Urinary bladder (tissue), 4 donors: Measurements from ENCODE around the gene ACTN2. TPM values are rescaled to one million over a fixed set of nuclear protein-coding genes. Genes with fewer than 3 reads are reported as not detected.

Experiments used
- DNase-seq: peaks from one replicate; pipeline ENCODE4 v3.0.0-alpha.2; 2015; ENCODE audit errors: extremely low spot score
- H3K27ac ChIP-seq: one replicate; pipeline ENCODE4 v1.5.1; 2013; ENCODE audit warnings: low read depth, mild to moderate bottlenecking, moderate library complexity
- H3K36me3 ChIP-seq: one replicate; pipeline ENCODE4 v1.6.1; 2013; ENCODE audit warnings: mild to moderate bottlenecking, moderate library complexity; ENCODE audit not compliant: insufficient read depth
- H3K4me1 ChIP-seq: one replicate; pipeline ENCODE4 v1.6.1; 2013; ENCODE audit warnings: mild to moderate bottlenecking, moderate library complexity; ENCODE audit not compliant: insufficient read depth
- H3K4me3 ChIP-seq: one replicate; pipeline ENCODE4 v1.5.1; 2013; ENCODE audit warnings: low read depth, low read length
- WGBS: extraction: QIAGEN DNeasy Blood & Tissue Kit; methylation state at CpG from one replicate; pipeline ENCODE4 v1.1.7; 2013; 5-methylcytosine and 5-hydroxymethylcytosine counted together
- polyA plus RNA-seq: library from polyadenylated mRNA; stranded (reverse); fragments of 200-250 nt; gene quantifications from one replicate; pipeline ENCODE4 v1.2.3, GENCODE V29; 2013
- total RNA-seq: library from RNA; depleted of rRNA; stranded (reverse); fragments of >200 nt; gene quantifications from one replicate; pipeline ENCODE4 v1.2.3, GENCODE V29; 2014
- donor health status: healthy with polysubstance abuse.
- donor health status: healthy.

ACTN2 gene
- total and polyA plus RNA-seq, 2 donors, result 12.8 to 14.2 TPM

DNA sequence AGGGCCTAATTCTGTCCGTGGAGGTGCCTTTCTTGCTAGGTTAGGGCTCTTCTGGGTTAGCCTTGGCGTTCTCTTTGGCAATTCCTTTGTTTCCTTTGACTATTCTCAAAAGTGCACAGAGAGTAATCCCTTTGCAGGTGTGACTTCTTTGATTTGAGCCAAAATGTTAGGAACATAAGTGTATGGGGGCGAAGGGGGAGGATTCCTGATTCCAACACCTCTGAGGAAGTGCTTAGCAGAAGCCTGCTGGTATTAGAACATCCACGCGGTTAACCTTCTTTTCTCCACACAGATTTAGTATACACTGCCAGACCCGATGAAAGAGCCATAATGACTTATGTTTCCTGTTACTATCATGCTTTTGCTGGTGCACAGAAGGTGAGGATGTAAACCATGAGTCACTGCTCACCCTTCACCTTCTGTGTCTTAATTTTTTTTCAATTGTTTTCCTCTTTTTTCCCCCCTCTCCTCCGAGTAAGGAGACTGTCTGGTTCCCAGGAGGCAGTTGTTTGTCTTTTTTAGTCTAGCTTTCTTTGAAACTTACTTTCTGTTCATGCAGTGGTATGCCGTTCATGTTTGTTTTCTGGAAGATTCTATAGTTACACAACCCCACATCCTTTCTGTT, 48.0 kb downstream of the ACTN2 start:
- H3K27ac ChIP-seq, result no peak overlapping the region
- 70% methylated on average over 8 of the region's 8 CpGs for whole genome bisulfite sequencing
- no peak overlapping the region for H3K4me3 ChIP-seq
- DNase-seq, result no peak
- H3K4me1 ChIP-seq, result no peaks in the 10 kb centered on the region
- H3K36me3 ChIP-seq, result no peaks in the 10 kb centered on the region

DNA sequence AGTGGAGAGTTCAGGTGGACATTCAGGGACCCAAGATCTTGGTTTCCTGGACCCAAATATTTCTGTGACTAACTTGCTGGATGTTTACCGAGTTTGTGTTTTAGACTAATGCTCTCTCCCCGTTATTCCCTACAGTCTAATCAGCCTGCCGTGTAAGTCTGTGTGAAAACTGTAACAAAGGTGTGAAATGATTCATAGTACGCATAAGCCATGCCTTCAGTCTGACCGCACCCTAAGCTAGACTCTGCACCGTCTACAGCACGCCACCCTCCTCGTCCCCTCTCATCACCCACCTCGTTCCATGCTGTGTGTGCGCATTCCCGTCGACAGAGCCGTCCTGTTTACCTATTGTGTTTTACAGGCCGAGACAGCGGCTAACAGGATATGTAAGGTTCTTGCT, 50.5 kb downstream of the ACTN2 start:
- DNase-seq, result no peak
- Histone ChIP-seq H3K27ac (no peak overlapping the region), H3K36me3 (no peaks in the 10 kb centered on the region), H3K4me1 (no peaks in the 10 kb centered on the region), H3K4me3 (no peak overlapping the region)
- WGBS, result 81% methylated on average over 15 of the region's 15 CpGs

DNA sequence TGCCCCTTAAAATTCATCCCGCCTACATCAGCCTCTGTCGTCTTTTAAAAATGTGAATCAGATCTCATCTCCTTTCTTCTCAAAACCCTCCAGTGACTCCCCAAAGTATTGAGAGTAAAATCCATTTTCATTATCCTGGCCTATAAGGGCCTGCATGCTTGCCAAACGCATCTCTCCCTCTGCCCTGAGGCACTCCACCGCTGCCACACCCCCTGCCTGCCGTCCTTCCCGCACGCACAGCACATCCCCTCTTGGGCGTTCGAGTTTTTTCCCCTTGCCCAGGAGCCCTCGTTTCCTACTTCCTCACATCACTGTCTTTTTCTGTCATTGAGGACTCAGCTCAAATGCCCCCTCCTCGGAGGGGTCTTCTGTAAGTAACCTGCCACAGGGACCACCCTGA, 55.5 kb downstream of the ACTN2 start:
- no peak overlapping the region for H3K27ac ChIP-seq
- H3K4me1 ChIP-seq, result no peaks in the 10 kb centered on the region
- no peak overlapping the region for H3K4me3 ChIP-seq
- WGBS, result 70% methylated on average over 11 of the region's 11 CpGs
- no peaks in the 10 kb centered on the region for H3K36me3 ChIP-seq
- DNase-seq, result no peak

- Histone ChIP-seq H3K4me3 (no peak overlapping the region), H3K36me3 (no peaks in the 10 kb centered on the region), H3K4me1 (no peaks in the 10 kb centered on the region), H3K27ac (no peak overlapping the region)
- WGBS, result 91% methylated on average over 10 of the region's 10 CpGs
- no peak for DNase-seq
Measured at GRCh38 chr1:236742421-236743160, 56.3 kb downstream of the ACTN2 start.

DNA sequence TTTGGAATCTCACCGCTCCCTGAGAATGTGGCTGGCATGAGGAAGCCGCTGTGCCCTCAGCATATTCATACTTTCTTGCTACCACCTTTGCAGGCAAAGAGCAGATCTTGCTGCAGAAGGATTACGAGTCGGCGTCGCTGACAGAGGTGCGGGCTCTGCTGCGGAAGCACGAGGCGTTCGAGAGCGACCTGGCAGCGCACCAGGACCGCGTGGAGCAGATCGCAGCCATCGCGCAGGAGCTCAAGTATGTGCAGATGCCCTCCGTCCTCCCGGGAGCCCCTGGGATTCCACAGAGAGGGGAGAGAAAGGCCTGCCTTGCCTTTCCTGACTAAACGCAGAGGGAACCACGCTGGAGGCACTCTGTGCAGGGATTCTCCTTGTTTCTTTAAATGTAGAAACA, 58.2 kb downstream of the ACTN2 start:
- H3K27ac ChIP-seq, result no peak overlapping the region
- DNase-seq, result no peak
- 95% methylated on average over 22 of the region's 22 CpGs for WGBS
- no peak overlapping the region for H3K4me3 ChIP-seq
- H3K36me3 ChIP-seq, result no peaks in the 10 kb centered on the region
- no peaks in the 10 kb centered on the region for H3K4me1 ChIP-seq

- H3K4me3 ChIP-seq, result no peak overlapping the region
- H3K27ac ChIP-seq, result no peak overlapping the region
- DNase-seq, result no peak
- no peaks in the 10 kb centered on the region for H3K36me3 ChIP-seq
- H3K4me1 ChIP-seq, result no peaks in the 10 kb centered on the region
- WGBS, result 88% methylated on average over 5 of the region's 5 CpGs
Measured at GRCh38 chr1:236746785-236747184, 60.5 kb downstream of the ACTN2 start.

DNA sequence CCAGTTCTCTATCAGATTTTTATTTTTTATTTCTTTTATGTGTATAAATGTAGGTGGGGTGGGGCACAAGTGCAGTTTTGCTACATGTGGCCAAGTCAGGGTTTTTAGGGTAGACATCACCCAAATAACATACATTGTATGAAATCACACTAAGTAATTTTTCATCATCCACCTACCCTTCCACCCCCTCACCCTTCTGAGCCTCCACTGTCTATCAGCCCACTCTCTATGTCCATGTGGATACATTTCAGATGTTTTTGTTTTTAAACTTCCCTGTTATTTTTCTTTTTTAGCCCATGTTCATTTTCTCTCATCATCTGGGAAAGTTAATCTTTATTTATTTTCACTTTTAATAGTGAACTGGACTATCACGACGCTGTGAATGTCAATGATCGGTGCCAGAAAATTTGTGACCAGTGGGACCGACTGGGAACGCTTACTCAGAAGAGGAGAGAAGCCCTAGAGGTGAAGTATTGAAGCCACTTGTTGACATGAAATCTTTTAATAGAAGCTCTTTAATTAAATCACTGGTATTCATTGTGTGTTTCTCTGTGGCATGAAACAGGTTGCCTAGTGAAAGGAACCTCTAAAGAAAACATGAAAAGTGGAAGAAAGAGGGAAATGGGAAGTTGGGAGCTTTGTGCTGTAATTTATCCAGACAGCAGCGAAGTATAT, 61.1 kb downstream of the ACTN2 start:
- Histone ChIP-seq H3K4me1 (no peaks in the 10 kb centered on the region), H3K27ac (no peak overlapping the region), H3K4me3 (no peak overlapping the region), H3K36me3 (no peaks in the 10 kb centered on the region)
- DNase-seq, result no peak
- 67% methylated on average over 6 of the region's 6 CpGs for WGBS

DNA sequence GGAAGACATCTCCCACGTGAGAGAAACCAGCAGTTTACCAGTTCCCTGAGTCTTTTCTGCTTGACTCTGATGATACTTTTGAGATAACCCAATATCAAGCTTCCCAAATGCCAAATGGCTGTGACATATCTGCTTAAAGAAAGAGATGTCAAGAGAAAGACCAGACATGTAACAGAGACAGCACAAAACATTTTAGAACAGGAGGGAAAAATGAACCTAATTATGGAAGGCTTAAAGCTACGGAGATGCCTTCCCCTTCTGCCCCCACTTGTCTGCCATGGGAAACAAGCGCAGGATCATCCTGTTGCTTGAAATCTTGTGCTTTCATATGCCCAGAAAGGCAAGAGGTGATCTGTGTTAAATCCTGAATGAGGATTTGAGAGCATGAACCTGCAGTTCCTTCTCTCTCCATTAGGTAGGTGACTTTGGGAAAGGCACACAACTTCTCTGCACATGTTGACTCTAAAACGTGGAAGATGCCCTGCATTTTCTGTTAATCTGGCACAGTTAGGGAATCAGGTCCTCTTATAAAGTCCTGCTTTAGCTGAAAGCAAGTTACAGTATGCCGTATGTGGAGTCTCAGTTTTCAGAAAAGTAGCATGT, 62.1 kb downstream of the ACTN2 start:
- Histone ChIP-seq H3K4me3 (no peak overlapping the region), H3K4me1 (no peaks in the 10 kb centered on the region), H3K27ac (no peak overlapping the region), H3K36me3 (no peaks in the 10 kb centered on the region)
- WGBS, result 71% methylated on average over 5 of the region's 5 CpGs
- DNase-seq, result no peak

DNA sequence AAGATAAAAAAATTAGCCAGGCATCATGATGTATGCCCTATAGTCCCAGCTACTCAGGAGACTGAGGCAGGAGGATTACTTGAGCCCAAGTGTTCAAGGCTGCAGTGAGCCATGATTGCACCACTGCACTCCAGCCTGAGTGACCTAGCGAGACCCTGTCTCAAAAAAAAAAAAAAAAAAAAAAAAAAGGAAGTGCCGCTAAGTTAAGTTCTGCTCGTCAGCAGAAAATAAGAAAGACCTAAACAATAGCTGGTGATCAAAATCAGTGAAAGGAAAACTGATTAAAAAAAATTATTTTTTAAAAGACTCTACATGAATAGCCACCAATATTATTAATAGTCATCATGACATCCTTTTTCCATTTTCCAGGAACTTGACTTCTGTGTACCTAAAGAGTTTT, 64.6 kb downstream of the ACTN2 start:
- DNase-seq, result no peak
- no peak overlapping the region for H3K27ac ChIP-seq
- H3K4me1 ChIP-seq, result no peaks in the 10 kb centered on the region
- H3K36me3 ChIP-seq, result no peaks in the 10 kb centered on the region
- 83% methylated on average over 3 of the region's 3 CpGs for whole genome bisulfite sequencing
- no peak overlapping the region for H3K4me3 ChIP-seq

GRCh38 chr1:236751385-236751784, 65.1 kb downstream of the ACTN2 start:
- Histone ChIP-seq H3K4me1 (no peaks in the 10 kb centered on the region), H3K4me3 (no peak overlapping the region), H3K27ac (no peak overlapping the region), H3K36me3 (no peaks in the 10 kb centered on the region)
- WGBS, result 88% methylated on average over 16 of the region's 16 CpGs
- DNase-seq, result no peak

- Histone ChIP-seq H3K4me1 (no peaks in the 10 kb centered on the region), H3K4me3 (no peak overlapping the region), H3K27ac (no peak overlapping the region), H3K36me3 (no peaks in the 10 kb centered on the region)
- WGBS, result 70% methylated on average over 4 of the region's 4 CpGs
- DNase-seq, result no peak
Measured at GRCh38 chr1:236751935-236752334, 65.6 kb downstream of the ACTN2 start.

DNA sequence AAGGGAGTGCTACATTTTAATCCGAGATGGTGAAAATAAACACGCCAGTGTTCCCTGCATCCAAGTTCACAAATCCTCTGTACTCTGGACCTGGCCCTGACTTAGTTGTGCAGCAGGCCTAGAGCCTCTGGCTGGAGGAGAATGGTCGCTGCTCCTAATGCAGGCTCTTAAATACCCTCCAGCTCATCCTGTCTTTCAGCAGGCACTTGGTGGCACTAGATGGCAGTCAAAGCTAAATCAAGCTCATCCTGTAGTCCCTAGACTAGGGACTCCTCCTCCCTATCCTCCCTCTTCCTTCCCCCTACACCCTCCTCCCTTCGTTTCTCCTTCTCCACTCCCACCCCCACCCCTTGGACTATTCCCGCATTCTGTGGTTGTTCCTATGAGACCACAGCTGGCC, 67.2 kb downstream of the ACTN2 start:
- Histone ChIP-seq H3K4me3 (no peak overlapping the region), H3K36me3 (no peaks in the 10 kb centered on the region), H3K27ac (no peak overlapping the region), H3K4me1 (no peaks in the 10 kb centered on the region)
- no peak for DNase-seq
- 40% methylated on average over 5 of the region's 5 CpGs for WGBS

- Histone ChIP-seq H3K4me3 (no peak overlapping the region), H3K27ac (no peak overlapping the region), H3K4me1 (no peaks in the 10 kb centered on the region), H3K36me3 (no peaks in the 10 kb centered on the region)
- no peak for DNase-seq
- WGBS, result 86% methylated on average over 14 of the region's 14 CpGs
Measured at GRCh38 chr1:236753964-236754363, 67.7 kb downstream of the ACTN2 start.
